SK-N-SH (cell line): ENCODE results near the gene PER2. TPM values are rescaled to one million over a fixed set of nuclear protein-coding genes. Genes with fewer than 3 reads are reported as not detected.

ENCODE experiments used
- CTCF ChIA-PET: fragments of 300-600, 350-600 bp; formaldehyde crosslinking; extraction: SDS; loops from one replicate; lab custom pipeline; 2021; lab: Yijun Ruan, JAX
- POLR2A ChIA-PET: fragments of 350-600 bp; sonication (Branson Sonifier 250); formaldehyde crosslinking; extraction: SDS; loops from one replicate; lab custom pipeline; 2020; ENCODE audit warnings: antibody characterized with exemption, inconsistent platforms; lab: Yijun Ruan, JAX
- DNase-seq: peaks from one replicate; pipeline ENCODE4 v3.0.0; 2012
- H2AFZ ChIP-seq: fragments of 200-600 bp; sonication (generic); 2 replicates; pipeline ENCODE4 v1.8.1; 2016; ENCODE audit warnings: antibody characterized with exemption, mild to moderate bottlenecking, low read depth
- H3F3A ChIP-seq: fragments of 200-600 bp; sonication (generic); replicated peaks from 2 replicates; pipeline ENCODE3; 2016; ENCODE audit warnings: antibody characterized with exemption, mild to moderate bottlenecking; ENCODE audit not compliant: insufficient read depth
- H3K27ac ChIP-seq, 2 experiments: fragments of 200-500 bp in 1 of 2; fragments of 200-600 bp in 1 of 2; sonication (Bioruptor generic) in 1 of 2; sonication (generic), shearing (Covaris generic) in 1 of 2; 2 replicates each; pipeline versions ENCODE4 v1.5.1 to v1.6.1; 2014 to 2016; ENCODE audit warnings: low read depth in 2 of 2, inconsistent platforms in 1 of 2, low read length in 1 of 2, mild to moderate bottlenecking in 1 of 2, mixed read lengths in 1 of 2
- H3K27me3 ChIP-seq: fragments of 200-600 bp; sonication (generic), shearing (Covaris generic); 2 replicates; pipeline ENCODE4 v1.6.1; 2016; ENCODE audit warnings: mixed run types; ENCODE audit not compliant: insufficient read depth
- H3K36me3 ChIP-seq, 2 experiments: fragments of 200-500 bp in 1 of 2; fragments of 200-600 bp in 1 of 2; sonication (Bioruptor generic) in 1 of 2; sonication (generic) in 1 of 2; replicated peaks in 1 of 2; 2 replicates each; pipeline versions ENCODE3 to v1.5.1; 2014 to 2016; ENCODE audit warnings: low read length in 1 of 2, mild to moderate bottlenecking in 1 of 2; ENCODE audit not compliant: insufficient read depth in 2 of 2, control insufficient read depth in 1 of 2
- H3K4me1 ChIP-seq, 2 experiments: fragments of 200-500 bp in 1 of 2; fragments of 200-600 bp in 1 of 2; sonication (Bioruptor generic) in 1 of 2; sonication (generic), shearing (Covaris generic) in 1 of 2; 2 replicates each; pipeline versions ENCODE4 v1.5.1 to v1.6.1; 2014 to 2016; ENCODE audit warnings: low read depth in 1 of 2, low read length in 1 of 2, mixed run types in 1 of 2; ENCODE audit not compliant: insufficient read depth in 2 of 2, control insufficient read depth in 1 of 2
- H3K4me2 ChIP-seq: fragments of 200-600 bp; sonication (generic), shearing (Covaris generic); 2 replicates; pipeline ENCODE4 v1.6.1; 2017; ENCODE audit warnings: mixed run types
- H3K4me3 ChIP-seq, 2 experiments: fragments of 200-500 bp in 1 of 2; fragments of 200-600 bp in 1 of 2; sonication (Bioruptor generic) in 1 of 2; sonication (generic), shearing (Covaris generic) in 1 of 2; 2 replicates each; pipeline versions ENCODE4 v1.5.1 to v1.8.1; 2014 to 2016; ENCODE audit warnings: low read depth in 2 of 2, inconsistent platforms in 1 of 2, low read length in 1 of 2, mild to moderate bottlenecking in 1 of 2, mixed read lengths in 1 of 2, moderate library complexity in 1 of 2
- H3K79me2 ChIP-seq: fragments of 200-600 bp; sonication (generic); 2 replicates; pipeline ENCODE4 v1.8.1; 2017; ENCODE audit warnings: mild to moderate bottlenecking; ENCODE audit not compliant: insufficient read depth
- H3K9ac ChIP-seq: fragments of 200-600 bp; sonication (generic); 2 replicates; pipeline ENCODE4 v1.6.1; 2017; ENCODE audit warnings: mixed run types
- H3K9me2 ChIP-seq: fragments of 200-600 bp; sonication (generic); 2 replicates; pipeline ENCODE4 v1.6.1; 2017; ENCODE audit warnings: mixed run types
- H3K9me3 ChIP-seq: fragments of 200-600 bp; sonication (generic); 2 replicates; pipeline ENCODE4 v1.6.1; 2017; ENCODE audit warnings: mixed run types, mild to moderate bottlenecking, moderate library complexity
- H4K20me1 ChIP-seq: fragments of 200-600 bp; sonication (generic); 2 replicates; pipeline ENCODE4 v1.6.1; 2017; ENCODE audit warnings: mild to moderate bottlenecking, mixed run types; ENCODE audit not compliant: insufficient read depth
- CHD2 ChIP-seq: fragments of 150-350 bp; IDR thresholded peaks from 2 replicates; pipeline ENCODE4 v1.6.1; 2018; ENCODE audit warnings: low read length; ENCODE audit not compliant: partially characterized antibody
- CTCF ChIP-seq: fragments of 200-600 bp; sonication (generic); IDR thresholded peaks from 2 replicates; pipeline ENCODE4 v1.6.1; 2017; ENCODE audit warnings: antibody characterized with exemption, mild to moderate bottlenecking, moderate library complexity
- EP300 ChIP-seq, 2 experiments: IDR thresholded peaks; 2 replicates each; pipeline versions ENCODE4 v1.4.0 to v1.6.1; 2012; ENCODE audit warnings: borderline replicate concordance in 1 of 2, low read depth in 1 of 2, low read length in 1 of 2
- EZH2phosphoT487 ChIP-seq: fragments of 200-600 bp; sonication (generic); IDR thresholded peaks from 2 replicates; pipeline ENCODE4 v1.6.1; 2017; ENCODE audit warnings: low read depth, mixed run types, mild to moderate bottlenecking, antibody characterized with exemption, moderate library complexity, borderline replicate concordance
- GABPA ChIP-seq: IDR thresholded peaks from 2 replicates; pipeline ENCODE4 v1.4.0; 2012; ENCODE audit warnings: low read depth, mild to moderate bottlenecking
- GATA2 ChIP-seq: sonication (generic); formaldehyde crosslinking; IDR thresholded peaks from 2 replicates; pipeline ENCODE4 v1.5.0; 2020; ENCODE audit warnings: mild to moderate bottlenecking, missing genetic modification reagents
- JUND ChIP-seq: IDR thresholded peaks from 2 replicates; pipeline ENCODE4 v1.4.0; 2012
- MEF2A ChIP-seq: IDR thresholded peaks from 2 replicates; pipeline ENCODE4 v1.4.0; 2012; ENCODE audit warnings: low read depth, borderline replicate concordance
- MXI1 ChIP-seq: IDR thresholded peaks from 2 replicates; pipeline ENCODE4 v1.6.1; 2012; ENCODE audit warnings: mild to moderate bottlenecking, low read depth, low read length, improper control_type of control experiment
- NFIC ChIP-seq: IDR thresholded peaks from 2 replicates; pipeline ENCODE4 v1.4.0; 2012; ENCODE audit warnings: borderline replicate concordance
- POLR2AphosphoS5 ChIP-seq: IDR thresholded peaks from 2 replicates; pipeline ENCODE4 v1.6.1; 2012; ENCODE audit warnings: low read depth, low read length
- RCOR1 ChIP-seq: fragments of 150-350 bp; IDR thresholded peaks from 2 replicates; pipeline ENCODE4 v1.6.1; 2017; ENCODE audit warnings: antibody characterized with exemption, low read length
- REST ChIP-seq: IDR thresholded peaks from 2 replicates; pipeline ENCODE4 v1.6.1; 2012; ENCODE audit warnings: mild to moderate bottlenecking, low read depth, low read length, moderate library complexity
- RFX5 ChIP-seq: IDR thresholded peaks from 2 replicates; pipeline ENCODE4 v1.6.1; 2012; ENCODE audit warnings: mild to moderate bottlenecking, improper control_type of control experiment, low read length
- TAF1 ChIP-seq: IDR thresholded peaks from 2 replicates; pipeline ENCODE4 v1.6.1; 2012; ENCODE audit warnings: low read depth, mild to moderate bottlenecking, low read length, moderate library complexity, borderline replicate concordance
- USF1 ChIP-seq: IDR thresholded peaks from 2 replicates; pipeline ENCODE4 v1.4.0; 2012; ENCODE audit warnings: low read depth, borderline replicate concordance
- ZBTB33 ChIP-seq: IDR thresholded peaks from 2 replicates; pipeline ENCODE4 v1.4.0; 2012; ENCODE audit warnings: low read depth, borderline replicate concordance
- WGBS: methylation state at CpG from one replicate; pipeline ENCODE4 v1.1.6; 2017; ENCODE audit warnings: low lambda C conversion rate; 5-methylcytosine and 5-hydroxymethylcytosine counted together
- polyA plus RNA-seq, 3 experiments: library from polyadenylated mRNA; depleted of rRNA; stranded (reverse); fragments of >200 nt; gene quantifications; 2 replicates each; pipeline ENCODE4 v1.2.3, GENCODE V29; 2012

PER2 gene
- polyA plus RNA-seq, 1 of the 3 experiments (the other 2 are of a cell fraction), result 0.82 TPM

- no peak overlapping the region for H3K27ac ChIP-seq
- no peak for TF ChIP-seq GATA2 (CRISPR knock-in tag)
- no peak for TF ChIP-seq TAF1
- no peak for TF ChIP-seq MEF2A
- TF ChIP-seq GABPA, result no peak
- TF ChIP-seq CHD2, result no peak
- no peak for TF ChIP-seq MXI1
- TF ChIP-seq, all 33 proteins: peak for 0
- Histone ChIP-seq H4K20me1 (no peaks in the 10 kb centered on the region), H3K27me3 (no peaks in the 10 kb centered on the region), H3K4me3 (no peak overlapping the region), H2AFZ (no peak overlapping the region), H3K9me3 (no peaks in the 10 kb centered on the region), H3K36me3 (peaks cover 0 to 2% of the 10 kb centered on the region in 2 experiments), H3K9ac (no peak overlapping the region), H3K4me1 (no peaks in the 10 kb centered on the region), H3K79me2 (0 out of 2 replicates have a peak, but pooled peaks cover 3% of the 10 kb centered on the region), H3K9me2 (no peaks in the 10 kb centered on the region), H3K4me2 (no peak overlapping the region), H3F3A (no peaks in the 10 kb centered on the region)
- POLR2A ChIA-PET, result no interaction called here
- WGBS, result 94% methylated on average over 14 of the region's 15 CpGs
- no peak for DNase-seq
- CTCF ChIA-PET, result interaction anchor here (1.6 to 6.6 kb wide), 4 partner anchors 9 to 39 kb away, joined by 3 to 72 read pairs (median 11); partner anchors contain the start of gene PER2
These were observed 10.7 kb downstream of the PER2 start for GRCh38 chr2:238277695-238278094.

GRCh38 chr2:238274152-238274865 lies 14.1 kb downstream of the PER2 start:
- H3K9me2 ChIP-seq, result no peaks in the 10 kb centered on the region
- no peaks in the 10 kb centered on the region for H3F3A ChIP-seq
- CTCF ChIA-PET, result interaction anchor here (1.2 to 6.6 kb wide), 4 partner anchors 8 to 18 kb away, joined by 3 to 72 read pairs (median 10); no protein-coding TSS in a partner anchor
- no peaks in the 10 kb centered on the region for H4K20me1 ChIP-seq
- WGBS, result 92% methylated on average over 11 of the region's 20 CpGs
- no peak overlapping the region for H3K4me3 ChIP-seq
- POLR2A ChIA-PET, result interaction anchor here (0.5 kb wide), 1 partner anchor 98 kb away, joined by 3 read pairs; no protein-coding TSS in a partner anchor
- DNase-seq, result no peak
- H3K79me2 ChIP-seq, result no peaks in the 10 kb centered on the region
- H3K4me1 ChIP-seq, result peaks cover 0 to 3% of the 10 kb centered on the region in 2 experiments; a peak in 1 of 4 replicates
- H3K9me3 ChIP-seq, result no peaks in the 10 kb centered on the region
- H3K9ac ChIP-seq, result no peak overlapping the region
- no peak overlapping the region for H3K4me2 ChIP-seq
- no peaks in the 10 kb centered on the region for H3K27me3 ChIP-seq
- peaks cover 0 to 3% of the 10 kb centered on the region in 2 experiments for H3K36me3 ChIP-seq
- no peak overlapping the region for H2AFZ ChIP-seq
- no peak overlapping the region for H3K27ac ChIP-seq
- TF ChIP-seq POLR2AphosphoS5, result no peak
- no peak for TF ChIP-seq EP300 (IDR thresholded peaks at IDR 0.05; ENCODE audit: borderline replicate concordance in 1 of 2, low read depth in 1 of 2, low read length in 1 of 2)
- TF ChIP-seq RFX5, result no peak
- TF ChIP-seq MEF2A, result no peak
- no peak for TF ChIP-seq USF1
- TF ChIP-seq MXI1, result no peak
- no peak for TF ChIP-seq EZH2phosphoT487
- TF ChIP-seq GABPA, result no peak
- no peak for TF ChIP-seq ZBTB33
- TF ChIP-seq RCOR1, result no peak
- no peak for TF ChIP-seq TAF1
- no peak for TF ChIP-seq CTCF
- no peak for TF ChIP-seq REST
- no peak for TF ChIP-seq JUND
- no peak for TF ChIP-seq NFIC
- TF ChIP-seq GATA2 (CRISPR knock-in tag), result no peak
